Stimulated activated naive CD8-positive, alpha-beta T cell treated with anti-CD3 and anti-CD28 coated beads, Interleukin-15, Interleukin-2, amounts not matched to agents 100 ng/mL and 50 ng/mL, for 24 hours (primary cell): Measurements from ENCODE around the gene DNAJC24.

Source experiments
- H3K27ac Mint-ChIP-seq: one replicate; pipeline ENCODE4 v1.8.0; 2021; ENCODE audit warnings: mild to moderate bottlenecking, mixed read lengths
- H3K27me3 Mint-ChIP-seq: one replicate; pipeline ENCODE4 v1.8.0; 2021; ENCODE audit warnings: mixed read lengths
- H3K36me3 Mint-ChIP-seq: one replicate; pipeline ENCODE4 v1.8.0; 2021; ENCODE audit warnings: low read depth, mixed read lengths
- H3K4me1 Mint-ChIP-seq: one replicate; pipeline ENCODE4 v1.8.0; 2021; ENCODE audit warnings: low read depth, mixed read lengths
- H3K4me3 Mint-ChIP-seq: one replicate; pipeline ENCODE4 v1.8.0; 2021; ENCODE audit warnings: mild to moderate bottlenecking, mixed read lengths
- H3K9me3 Mint-ChIP-seq: one replicate; pipeline ENCODE4 v1.8.0; 2021; ENCODE audit warnings: mixed read lengths

DNAJC24 gene

DNA sequence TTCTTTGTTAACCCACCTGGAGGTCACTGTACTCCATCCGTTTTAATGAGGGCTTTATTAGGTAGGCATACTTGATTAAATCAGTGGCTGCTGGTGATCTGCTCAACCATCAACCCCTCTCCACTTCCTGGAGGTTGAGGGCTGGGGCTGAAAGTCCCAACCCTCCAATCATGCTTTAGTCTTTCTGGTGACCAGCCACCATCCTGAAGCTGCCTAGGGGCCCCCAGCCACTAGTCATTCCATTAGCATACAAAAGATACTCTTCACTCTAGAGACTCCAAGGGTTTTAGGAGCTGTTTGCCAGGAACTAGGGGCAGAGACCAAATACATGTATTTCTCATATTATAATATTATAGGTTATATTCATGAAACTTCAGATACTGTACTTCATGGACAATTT, 13.5 kb downstream of the DNAJC24 start:
- peaks cover 23% of the 10 kb centered on the region for H3K36me3 Mint-ChIP-seq
- H3K27ac Mint-ChIP-seq = no peak overlapping the region
- no peaks in the 10 kb centered on the region for H3K9me3 Mint-ChIP-seq
- no peaks in the 10 kb centered on the region for H3K27me3 Mint-ChIP-seq
- peaks cover 7% of the 10 kb centered on the region for H3K4me1 Mint-ChIP-seq
- H3K4me3 Mint-ChIP-seq = no peak overlapping the region

DNA sequence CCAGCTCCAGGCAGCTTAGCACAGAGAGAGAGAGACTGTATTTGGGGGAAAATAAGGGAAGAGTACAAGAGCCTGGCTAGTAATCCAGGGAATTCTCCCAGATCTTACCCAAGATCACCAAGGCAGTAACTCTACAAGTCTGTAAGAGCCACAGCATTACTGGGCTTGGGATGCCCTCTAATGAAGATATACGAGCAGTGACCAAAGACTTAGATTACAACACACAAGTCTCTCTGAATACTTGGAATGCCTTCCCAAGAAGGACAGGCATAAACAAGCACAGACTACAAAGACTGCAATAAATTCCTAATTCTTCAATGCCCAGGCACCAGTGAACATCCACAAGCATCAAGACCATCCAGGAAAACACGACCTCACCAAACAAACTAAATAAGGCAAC, 17.7 kb downstream of the DNAJC24 start:
- Mint-ChIP-seq H3K4me1 (peaks cover 9% of the 10 kb centered on the region), H3K9me3 (peaks cover 9% of the 10 kb centered on the region), H3K27me3 (no peaks in the 10 kb centered on the region), H3K4me3 (no peak overlapping the region), H3K36me3 (peaks cover 39% of the 10 kb centered on the region), H3K27ac (no peak overlapping the region)

DNA sequence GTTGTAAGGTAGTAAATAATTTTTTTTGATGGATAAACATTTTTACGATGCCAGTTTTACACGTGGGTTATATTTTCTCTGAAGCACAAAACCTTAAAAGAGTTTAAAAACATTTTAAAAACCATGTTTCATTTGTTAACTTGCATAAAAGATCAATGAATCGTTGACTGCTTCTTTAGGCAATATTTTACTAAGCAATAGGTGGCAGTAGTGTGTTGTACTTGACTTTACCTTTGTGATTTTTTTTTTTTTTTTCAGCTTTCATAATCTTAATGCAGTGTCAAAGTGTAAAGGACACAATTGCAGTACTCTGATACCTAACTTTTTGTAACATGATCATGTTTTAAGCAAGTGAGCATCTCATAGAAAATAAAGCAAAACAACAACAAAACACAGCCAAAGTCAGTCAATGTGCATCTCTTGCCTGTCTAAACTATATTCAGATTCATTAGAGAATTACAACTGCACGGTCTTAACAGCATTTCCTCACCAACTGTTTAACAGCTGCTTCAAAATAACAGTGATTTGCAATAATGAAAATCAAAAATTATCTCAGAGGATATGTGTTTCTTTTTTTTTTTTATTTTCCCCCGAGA, 27.7 kb downstream of the DNAJC24 start:
- Mint-ChIP-seq H3K36me3 (peaks cover 37% of the 10 kb centered on the region), H3K9me3 (no peaks in the 10 kb centered on the region), H3K27ac (no peak overlapping the region), H3K4me1 (no peaks in the 10 kb centered on the region), H3K27me3 (no peaks in the 10 kb centered on the region), H3K4me3 (no peak overlapping the region)

DNA sequence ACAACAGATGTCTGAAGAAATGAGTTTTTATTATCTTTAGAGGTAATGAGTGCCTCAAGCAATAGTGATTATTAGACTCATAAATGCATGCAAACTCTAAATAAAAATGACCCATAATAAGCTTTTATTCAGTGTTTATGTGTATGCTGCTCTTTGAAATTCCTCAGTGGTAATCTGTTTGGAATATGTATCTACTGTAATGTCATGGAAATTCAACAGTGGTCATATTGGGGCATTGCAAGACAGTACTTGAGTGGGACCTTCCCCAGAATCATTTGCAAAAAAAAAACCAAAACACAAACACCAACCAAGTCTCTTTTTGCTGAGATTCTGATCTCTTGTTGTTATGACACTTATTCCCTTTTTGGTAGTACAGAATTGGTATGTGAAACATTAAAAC, 35.0 kb downstream of the DNAJC24 start:
- H3K27ac Mint-ChIP-seq = no peak overlapping the region
- peaks cover 4% of the 10 kb centered on the region for H3K4me1 Mint-ChIP-seq
- H3K4me3 Mint-ChIP-seq = no peak overlapping the region
- peaks cover 31% of the 10 kb centered on the region for H3K36me3 Mint-ChIP-seq
- H3K27me3 Mint-ChIP-seq = no peaks in the 10 kb centered on the region
- no peaks in the 10 kb centered on the region for H3K9me3 Mint-ChIP-seq

DNA sequence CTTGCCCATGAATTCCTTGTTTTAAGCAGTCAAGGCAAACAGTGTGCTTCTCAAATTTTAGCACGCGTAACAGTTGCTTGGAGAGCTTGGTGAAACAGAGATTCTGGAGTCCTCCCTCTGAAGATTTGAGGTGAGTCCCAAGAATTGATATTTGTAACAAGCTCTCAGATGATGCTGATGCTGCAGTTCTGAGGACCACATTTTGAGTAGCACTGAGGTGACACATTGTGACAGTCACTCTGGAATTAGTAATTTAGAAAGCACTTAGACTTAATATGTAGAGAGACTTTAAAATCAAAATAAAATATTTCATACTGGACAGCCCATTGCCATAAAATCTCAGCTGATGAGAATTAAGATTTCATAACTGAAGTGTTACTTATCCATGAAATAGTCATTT, 38.5 kb downstream of the DNAJC24 start:
- Mint-ChIP-seq H3K4me3 (no peak overlapping the region), H3K9me3 (no peaks in the 10 kb centered on the region), H3K27ac (no peak overlapping the region), H3K27me3 (no peaks in the 10 kb centered on the region), H3K4me1 (peaks cover 4% of the 10 kb centered on the region), H3K36me3 (peaks cover 26% of the 10 kb centered on the region)

DNA sequence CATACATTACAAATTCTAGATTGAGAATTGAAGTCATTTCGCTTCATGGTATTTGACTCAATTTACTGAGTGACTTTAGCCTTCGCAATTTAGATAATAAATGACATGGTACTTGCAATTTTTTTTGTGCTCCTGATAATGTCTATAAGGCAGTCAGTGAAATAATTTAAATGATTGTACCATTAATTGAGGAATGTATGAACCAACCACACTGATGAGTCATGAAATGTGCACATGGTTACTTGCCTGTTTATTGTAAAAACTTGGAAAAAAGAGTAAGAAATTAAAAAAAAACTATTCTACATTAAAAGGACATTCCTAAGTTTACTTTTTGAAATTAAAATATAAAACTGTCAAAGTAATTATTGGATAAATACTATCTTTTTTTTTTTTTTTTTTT, 43.3 kb downstream of the DNAJC24 start:
- Mint-ChIP-seq H3K27ac (no peak overlapping the region), H3K36me3 (peaks cover 47% of the 10 kb centered on the region), H3K27me3 (no peaks in the 10 kb centered on the region), H3K9me3 (no peaks in the 10 kb centered on the region), H3K4me1 (peaks cover 3% of the 10 kb centered on the region), H3K4me3 (no peak overlapping the region)

DNA sequence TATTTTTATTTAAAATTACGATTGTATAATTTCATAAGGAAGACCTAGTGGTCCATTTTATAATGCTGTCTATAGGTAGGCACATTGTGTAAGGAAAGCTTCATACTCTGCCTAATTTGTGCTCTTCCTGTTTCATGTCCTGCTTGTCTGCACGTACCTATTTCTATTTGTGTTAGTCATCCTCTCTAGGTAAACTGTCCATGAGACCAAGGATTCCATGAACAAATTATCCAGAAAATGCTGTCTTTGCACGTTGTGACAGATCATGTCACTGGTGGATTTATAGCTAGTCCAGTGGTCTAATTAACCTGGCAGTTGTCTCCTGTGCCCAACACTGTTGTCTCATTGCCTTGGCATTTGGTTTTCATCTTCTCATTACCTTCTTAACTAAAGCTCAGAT, 44.7 kb downstream of the DNAJC24 start:
- Mint-ChIP-seq H3K4me3 (no peak overlapping the region), H3K9me3 (no peaks in the 10 kb centered on the region), H3K27me3 (no peaks in the 10 kb centered on the region), H3K27ac (no peak overlapping the region), H3K36me3 (peaks cover 44% of the 10 kb centered on the region), H3K4me1 (no peaks in the 10 kb centered on the region)

DNA sequence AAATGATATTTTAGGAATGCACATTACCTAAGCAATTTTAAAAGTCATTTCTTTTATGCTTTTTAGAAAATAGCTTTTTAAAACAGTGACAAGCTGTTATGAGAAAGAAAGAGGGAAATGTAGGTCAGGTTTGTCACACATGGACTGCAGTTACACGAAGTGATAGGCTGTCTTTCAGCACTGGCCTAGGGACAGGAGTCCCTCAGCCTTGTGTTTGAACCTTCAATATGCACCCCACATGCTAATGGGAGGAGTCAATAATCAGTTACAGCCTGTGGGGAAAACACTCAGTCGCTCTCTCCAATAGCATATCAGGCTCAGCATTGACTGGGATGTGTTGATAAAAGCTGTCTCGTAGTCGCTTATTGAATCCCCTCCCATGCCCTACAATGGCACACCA, 45.8 kb downstream of the DNAJC24 start:
- no peaks in the 10 kb centered on the region for H3K9me3 Mint-ChIP-seq
- H3K4me1 Mint-ChIP-seq = no peaks in the 10 kb centered on the region
- H3K27me3 Mint-ChIP-seq = no peaks in the 10 kb centered on the region
- no peak overlapping the region for H3K4me3 Mint-ChIP-seq
- peaks cover 41% of the 10 kb centered on the region for H3K36me3 Mint-ChIP-seq
- no peak overlapping the region for H3K27ac Mint-ChIP-seq

DNA sequence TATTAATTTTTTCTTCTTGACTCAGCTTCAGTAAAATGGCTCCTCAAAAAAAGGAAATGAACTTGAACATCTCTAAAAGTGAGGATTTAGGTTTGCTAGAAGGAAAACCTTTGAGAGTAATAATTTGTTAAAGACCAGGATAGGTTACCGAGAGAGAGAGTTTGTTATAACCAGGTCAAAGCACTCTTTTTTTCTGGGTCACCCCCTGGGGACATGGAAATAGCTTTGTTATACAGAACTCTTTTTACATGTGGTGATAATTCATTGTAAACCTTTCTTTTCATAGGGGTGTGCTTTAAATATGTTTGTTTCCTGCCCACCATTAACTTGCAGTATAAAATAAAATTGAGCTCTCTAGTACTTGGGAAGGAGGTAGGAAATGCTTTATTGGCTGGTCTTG, 47.7 kb downstream of the DNAJC24 start:
- no peak overlapping the region for H3K4me3 Mint-ChIP-seq
- no peaks in the 10 kb centered on the region for H3K4me1 Mint-ChIP-seq
- H3K9me3 Mint-ChIP-seq = no peaks in the 10 kb centered on the region
- peaks cover 31% of the 10 kb centered on the region for H3K36me3 Mint-ChIP-seq
- no peak overlapping the region for H3K27ac Mint-ChIP-seq
- H3K27me3 Mint-ChIP-seq = no peaks in the 10 kb centered on the region

DNA sequence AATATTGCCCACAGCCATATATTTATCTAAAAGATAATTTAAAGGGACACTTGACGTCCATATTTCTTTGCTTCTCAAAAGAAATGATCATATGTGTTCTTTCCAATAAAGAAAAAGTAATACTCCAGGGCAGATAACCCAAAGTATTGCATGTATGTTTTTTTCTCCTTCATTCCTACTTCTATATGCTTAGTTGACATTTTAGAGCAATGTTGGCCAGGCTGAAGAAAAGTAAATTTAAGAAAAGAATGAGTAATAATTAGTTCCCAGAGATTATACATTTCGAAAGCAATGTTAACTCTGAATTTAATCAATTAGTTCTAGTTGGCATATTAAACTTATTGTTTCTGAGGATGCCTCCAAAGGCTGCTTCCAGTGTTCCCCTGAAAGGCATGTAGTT, 48.2 kb downstream of the DNAJC24 start:
- Mint-ChIP-seq H3K4me3 (no peak overlapping the region), H3K9me3 (no peaks in the 10 kb centered on the region), H3K4me1 (no peaks in the 10 kb centered on the region), H3K36me3 (peaks cover 31% of the 10 kb centered on the region), H3K27ac (no peak overlapping the region), H3K27me3 (no peaks in the 10 kb centered on the region)

DNA sequence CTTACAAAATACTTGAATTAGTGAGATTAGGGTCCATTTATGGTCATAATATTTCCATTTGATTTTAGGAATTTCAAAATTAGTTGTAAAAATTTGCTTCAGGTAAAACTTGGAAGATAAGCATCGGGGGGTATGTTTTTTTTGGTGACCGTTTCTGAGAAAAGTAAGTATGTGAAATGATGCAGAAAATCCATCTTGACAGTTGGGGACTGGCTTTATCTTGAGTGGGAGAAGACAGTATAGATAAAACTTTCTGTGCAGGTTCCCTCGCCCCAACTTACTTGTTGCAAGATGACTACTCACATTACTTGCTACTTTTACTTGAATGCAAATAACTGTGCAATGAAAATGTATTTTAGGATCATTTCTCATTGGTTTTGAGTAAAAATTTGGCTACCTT, 49.5 kb downstream of the DNAJC24 start:
- Mint-ChIP-seq H3K36me3 (peaks cover 31% of the 10 kb centered on the region), H3K27me3 (no peaks in the 10 kb centered on the region), H3K9me3 (no peaks in the 10 kb centered on the region)

DNA sequence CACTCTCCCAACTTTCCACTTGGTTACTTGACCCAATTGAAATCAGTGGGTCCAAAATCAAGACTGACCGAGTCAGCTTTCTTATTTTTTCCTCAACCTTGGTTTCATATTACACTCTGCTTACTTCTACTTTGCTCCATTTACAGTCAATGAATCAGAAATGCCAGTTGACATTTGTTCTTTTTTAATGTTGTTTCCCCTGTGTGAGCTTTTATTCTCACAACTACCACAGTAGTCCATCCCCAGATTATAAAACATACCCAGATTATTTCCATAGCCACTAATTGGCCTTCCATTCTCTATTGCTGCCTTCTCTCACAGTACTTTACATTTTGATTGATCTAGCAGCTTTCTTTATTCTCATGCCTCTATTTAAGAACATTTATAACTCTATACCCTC, 50.0 kb downstream of the DNAJC24 start:
- Mint-ChIP-seq H3K36me3 (peaks cover 26% of the 10 kb centered on the region), H3K27me3 (no peaks in the 10 kb centered on the region), H3K27ac (no peak overlapping the region), H3K4me1 (no peaks in the 10 kb centered on the region), H3K9me3 (no peaks in the 10 kb centered on the region), H3K4me3 (no peak overlapping the region)

More for the DNA sequence above, 49.5 kb downstream of the DNAJC24 start:
- H3K4me1 Mint-ChIP-seq = no peaks in the 10 kb centered on the region
- H3K4me3 Mint-ChIP-seq = no peak overlapping the region
- no peak overlapping the region for H3K27ac Mint-ChIP-seq

DNA sequence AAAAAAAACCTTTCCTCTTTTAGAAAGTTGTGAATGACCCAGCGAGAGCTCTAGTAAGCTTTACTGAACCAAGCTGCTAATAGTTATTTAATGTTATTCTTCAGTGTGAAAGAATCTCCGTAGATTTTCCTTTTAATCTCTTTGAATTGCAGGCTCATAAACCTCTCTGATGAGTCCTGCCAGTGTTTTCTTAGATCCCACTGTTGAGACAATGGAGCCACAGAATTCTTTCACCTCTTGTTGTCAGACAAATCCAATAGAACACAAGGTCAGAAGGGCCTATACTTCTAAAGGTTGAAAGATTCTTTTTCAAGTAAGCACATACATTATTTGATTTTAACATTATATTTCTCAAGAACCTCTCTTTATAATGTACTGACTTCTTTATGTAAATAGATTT, 52.2 kb downstream of the DNAJC24 start:
- Mint-ChIP-seq H3K27ac (no peak overlapping the region), H3K9me3 (no peaks in the 10 kb centered on the region), H3K27me3 (no peaks in the 10 kb centered on the region), H3K4me3 (no peak overlapping the region), H3K36me3 (peaks cover 17% of the 10 kb centered on the region), H3K4me1 (no peaks in the 10 kb centered on the region)

DNA sequence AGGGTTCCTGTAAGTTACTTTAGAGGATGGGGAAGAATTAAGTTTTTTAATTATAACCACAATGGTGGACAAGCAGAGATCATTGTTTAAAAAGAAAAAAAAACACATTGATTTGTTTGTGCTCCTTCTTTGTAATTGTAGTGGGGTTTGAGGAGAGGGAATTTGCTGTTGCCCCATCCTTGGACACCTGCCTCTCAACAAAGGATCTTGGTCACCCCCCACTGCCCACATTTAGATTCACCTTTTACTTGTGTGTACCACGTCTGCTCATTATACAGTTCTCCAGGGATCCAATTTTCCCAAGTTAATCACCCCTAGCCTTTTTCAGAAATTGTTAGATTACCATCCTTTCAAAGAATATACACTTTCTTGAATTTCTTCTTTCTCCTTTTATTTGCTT, 53.0 kb downstream of the DNAJC24 start:
- Mint-ChIP-seq H3K9me3 (no peaks in the 10 kb centered on the region), H3K4me1 (no peaks in the 10 kb centered on the region), H3K27me3 (no peaks in the 10 kb centered on the region), H3K4me3 (no peak overlapping the region), H3K27ac (no peak overlapping the region), H3K36me3 (peaks cover 14% of the 10 kb centered on the region)

DNA sequence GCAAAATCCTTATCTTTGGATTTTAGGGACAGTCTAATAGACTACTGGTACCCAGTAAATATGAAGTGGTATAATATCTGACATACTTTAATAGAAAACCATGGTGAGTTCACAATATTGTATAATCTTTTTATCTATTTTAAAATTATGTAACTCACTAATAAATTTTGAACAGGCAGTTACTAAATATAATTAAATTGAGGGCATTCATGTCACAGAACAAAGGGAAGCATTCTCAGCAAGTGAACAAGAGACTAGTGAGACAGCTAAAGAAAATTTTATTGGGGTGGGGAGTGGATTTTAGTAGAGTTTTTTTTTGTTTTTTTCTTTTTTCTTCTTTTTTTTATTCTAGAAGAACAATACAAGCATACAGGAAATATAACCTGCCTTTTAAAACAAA, 55.0 kb downstream of the DNAJC24 start:
- Mint-ChIP-seq H3K27me3 (no peaks in the 10 kb centered on the region), H3K4me1 (no peaks in the 10 kb centered on the region), H3K9me3 (no peaks in the 10 kb centered on the region), H3K4me3 (no peak overlapping the region), H3K36me3 (peaks cover 23% of the 10 kb centered on the region), H3K27ac (no peak overlapping the region)

DNA sequence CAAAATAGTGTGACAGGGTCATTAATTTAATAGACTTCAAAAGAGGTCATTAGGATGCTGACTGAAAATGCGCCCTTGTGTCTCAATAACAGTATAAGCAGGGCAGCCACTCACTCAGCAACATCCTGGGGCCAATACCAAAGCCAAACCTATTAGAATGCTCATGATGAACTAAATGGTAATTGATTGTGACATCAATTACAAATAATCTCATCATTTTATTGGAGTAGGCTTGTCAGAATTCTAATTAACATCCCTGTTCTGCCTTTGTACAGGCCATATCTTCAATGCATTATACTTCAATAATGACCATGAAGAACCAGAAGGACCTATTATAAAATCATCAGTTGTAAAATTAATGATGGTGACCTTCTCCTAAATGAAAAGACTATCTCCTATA, 64.2 kb downstream of the DNAJC24 start:
- Mint-ChIP-seq H3K27ac (no peak overlapping the region), H3K9me3 (peaks cover 8% of the 10 kb centered on the region), H3K36me3 (peaks cover 21% of the 10 kb centered on the region), H3K27me3 (no peaks in the 10 kb centered on the region), H3K4me3 (no peak overlapping the region), H3K4me1 (peaks cover 14% of the 10 kb centered on the region)
